Lower leg skin (tissue), 3 donors: ENCODE data around the gene KLHL15.

Experiments
- CTCF ChIP-seq, 3 donors: fragments of 450-650 bp; IDR thresholded peaks; one replicate each; pipeline ENCODE4 v1.5.1; 2016; ENCODE audit warnings: antibody characterized with exemption in 3 of 3, mild to moderate bottlenecking in 3 of 3, moderate library complexity in 2 of 3
- POLR2A ChIP-seq, 2 donors: fragments of 450-650 bp; IDR thresholded peaks; one replicate each; pipeline ENCODE4 v1.6.1; 2016 to 2017; ENCODE audit warnings: antibody characterized with exemption in 2 of 2, mild to moderate bottlenecking in 1 of 2, moderate library complexity in 1 of 2

DNA sequence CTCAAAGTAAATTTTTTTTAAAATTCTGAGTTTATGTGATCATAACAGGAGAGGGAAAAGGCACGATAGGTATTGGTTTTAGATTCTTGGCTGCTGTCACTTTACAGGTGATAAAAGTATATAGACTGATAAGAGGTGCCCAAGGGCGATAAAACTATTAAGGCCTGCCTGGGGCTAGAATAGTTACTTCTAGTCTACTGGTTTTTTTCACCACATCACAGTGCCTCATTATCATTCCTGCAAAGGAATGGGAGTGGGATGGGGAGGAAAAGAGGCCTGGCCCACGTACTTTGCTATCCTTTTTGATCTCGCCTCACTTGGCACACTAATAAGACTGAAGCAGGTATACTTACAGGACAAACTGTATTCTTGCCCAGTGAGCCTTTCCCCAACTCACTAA lies 72.6 kb downstream of the KLHL15 start:
- no peak for TF ChIP-seq CTCF (IDR thresholded peaks at IDR 0.05)
- no peak for TF ChIP-seq POLR2A (IDR thresholded peaks at IDR 0.05)
